22Rv1 (cell line): ENCODE measurements around the gene ACSBG1.

Experiments
- ZFX ChIP-seq: fragments of 450-650 bp; IDR thresholded peaks from 2 replicates; pipeline ENCODE4 v1.6.1; 2017; ENCODE audit warnings: antibody characterized with exemption, borderline replicate concordance
- TF ChIP-seq, protein P1 (sequence below): fragments of 450-650 bp; IDR thresholded peaks from 2 replicates; pipeline ENCODE4 v1.5.1; 2017; ENCODE audit warnings: mild to moderate bottlenecking

DNA sequence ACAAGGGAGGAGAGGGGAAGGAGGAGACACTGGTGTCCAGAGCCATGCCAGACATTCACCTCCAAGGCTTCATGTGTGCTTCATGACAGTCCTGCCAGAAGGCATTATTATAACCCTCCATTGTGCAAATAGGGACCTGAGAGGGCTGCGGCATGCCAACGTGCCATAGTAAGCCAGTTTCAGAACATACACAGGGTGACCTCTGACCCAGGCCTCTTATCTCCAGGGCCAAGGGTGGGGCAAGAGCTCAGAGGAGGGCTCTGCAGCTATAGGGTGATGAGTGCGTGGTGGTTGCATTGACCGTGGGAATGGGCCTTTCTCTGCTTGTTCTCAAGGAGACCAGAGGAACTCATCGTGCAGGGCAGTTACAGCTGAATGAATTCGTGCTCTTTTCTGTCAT, 9.7 kb upstream of the ACSBG1 start:
- TF ChIP-seq, protein P1, sequence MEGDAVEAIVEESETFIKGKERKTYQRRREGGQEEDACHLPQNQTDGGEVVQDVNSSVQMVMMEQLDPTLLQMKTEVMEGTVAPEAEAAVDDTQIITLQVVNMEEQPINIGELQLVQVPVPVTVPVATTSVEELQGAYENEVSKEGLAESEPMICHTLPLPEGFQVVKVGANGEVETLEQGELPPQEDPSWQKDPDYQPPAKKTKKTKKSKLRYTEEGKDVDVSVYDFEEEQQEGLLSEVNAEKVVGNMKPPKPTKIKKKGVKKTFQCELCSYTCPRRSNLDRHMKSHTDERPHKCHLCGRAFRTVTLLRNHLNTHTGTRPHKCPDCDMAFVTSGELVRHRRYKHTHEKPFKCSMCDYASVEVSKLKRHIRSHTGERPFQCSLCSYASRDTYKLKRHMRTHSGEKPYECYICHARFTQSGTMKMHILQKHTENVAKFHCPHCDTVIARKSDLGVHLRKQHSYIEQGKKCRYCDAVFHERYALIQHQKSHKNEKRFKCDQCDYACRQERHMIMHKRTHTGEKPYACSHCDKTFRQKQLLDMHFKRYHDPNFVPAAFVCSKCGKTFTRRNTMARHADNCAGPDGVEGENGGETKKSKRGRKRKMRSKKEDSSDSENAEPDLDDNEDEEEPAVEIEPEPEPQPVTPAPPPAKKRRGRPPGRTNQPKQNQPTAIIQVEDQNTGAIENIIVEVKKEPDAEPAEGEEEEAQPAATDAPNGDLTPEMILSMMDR = no peak
- no peak for TF ChIP-seq ZFX
